ENCODE results near the gene VENTX. TPM values are rescaled to one million over a fixed set of nuclear protein-coding genes. Genes with fewer than 3 reads are reported as not detected.

The VENTX gene
- total RNA-seq, 1 experiment from 2014 or later, result not detected

DNA sequence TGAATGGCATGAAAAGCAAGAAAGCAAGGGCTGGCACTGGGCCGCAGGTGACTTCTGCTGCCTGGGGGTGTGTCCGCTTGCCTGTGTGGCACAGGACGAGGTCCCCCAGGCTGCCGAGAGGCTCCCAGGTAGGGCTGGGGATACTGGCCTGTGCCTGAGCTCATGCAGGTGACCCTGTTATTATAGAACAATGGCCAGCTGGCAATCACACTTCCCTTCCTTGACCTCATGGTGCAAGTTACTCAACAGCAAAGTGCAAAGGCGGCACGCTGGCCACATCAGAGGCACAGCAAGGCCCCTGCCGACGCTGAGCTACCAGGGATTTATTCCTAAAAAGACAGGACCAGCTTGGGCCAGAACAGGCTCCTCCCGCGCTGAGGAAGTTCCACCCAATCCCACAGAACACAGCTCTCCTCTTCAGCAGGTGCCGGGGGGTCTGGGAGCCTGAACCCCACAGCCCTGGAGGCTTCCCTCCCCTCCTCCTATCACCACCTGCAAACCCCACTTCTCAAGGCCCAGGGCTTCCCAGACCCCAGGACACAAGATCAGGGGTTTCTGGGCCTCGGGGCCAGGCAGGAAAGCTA lies 40.4 kb downstream of the VENTX start:
- DNase-seq (ENCODE audit: low read depth, low spot score), result no peak
- Histone ChIP-seq H3K4me3 (replicated peaks in 1 of 2; ENCODE audit: low read depth in 1 of 2, low read length in 2 of 2) (no peak overlapping the region), H3K9me2 (ENCODE audit: insufficient read depth) (no peaks in the 10 kb centered on the region), H3K9me3 (ENCODE audit: control insufficient read depth in 1 of 2, insufficient read depth in 1 of 2, low read depth in 1 of 2, low read length in 2 of 2) (no peaks in the 10 kb centered on the region), H2AFZ (ENCODE audit: low read depth, low read length, poor library complexity, severe bottlenecking) (no peak overlapping the region), H3K9ac (ENCODE audit: low read length) (no peak overlapping the region), H3K79me2 (ENCODE audit: insufficient read depth, low read length) (no peaks in the 10 kb centered on the region), H3K4me1 (ENCODE audit: control insufficient read depth in 1 of 2, insufficient read depth in 2 of 2, low read length in 2 of 2) (no peaks in the 10 kb centered on the region), H3K4me2 (ENCODE audit: low read length) (no peak overlapping the region), H3K36me3 (ENCODE audit: control insufficient read depth in 1 of 2, insufficient read depth in 2 of 2, low read length in 2 of 2) (no peaks in the 10 kb centered on the region), H3K27me3 (ENCODE audit: insufficient read depth, low read length) (no peaks in the 10 kb centered on the region), H3K27ac (ENCODE audit: low read depth, low read length) (no peak overlapping the region), H4K20me1 (ENCODE audit: insufficient read depth) (no peaks in the 10 kb centered on the region)
- no TSS peak for BruUV-seq (replicated peaks)
- RAD21 ChIA-PET (ENCODE audit: low non-redundant PET in 1 of 2, low total read pairs in 2 of 2, uncharacterized antibody in 2 of 2, unreplicated experiment in 2 of 2), result no interaction called here
- CTCF ChIA-PET, result no interaction called here
- TF ChIP-seq ZNF274 (IDR thresholded peaks at IDR 0.05; ENCODE audit: low read depth, low read length), result no peak
- TF ChIP-seq, protein P1, sequence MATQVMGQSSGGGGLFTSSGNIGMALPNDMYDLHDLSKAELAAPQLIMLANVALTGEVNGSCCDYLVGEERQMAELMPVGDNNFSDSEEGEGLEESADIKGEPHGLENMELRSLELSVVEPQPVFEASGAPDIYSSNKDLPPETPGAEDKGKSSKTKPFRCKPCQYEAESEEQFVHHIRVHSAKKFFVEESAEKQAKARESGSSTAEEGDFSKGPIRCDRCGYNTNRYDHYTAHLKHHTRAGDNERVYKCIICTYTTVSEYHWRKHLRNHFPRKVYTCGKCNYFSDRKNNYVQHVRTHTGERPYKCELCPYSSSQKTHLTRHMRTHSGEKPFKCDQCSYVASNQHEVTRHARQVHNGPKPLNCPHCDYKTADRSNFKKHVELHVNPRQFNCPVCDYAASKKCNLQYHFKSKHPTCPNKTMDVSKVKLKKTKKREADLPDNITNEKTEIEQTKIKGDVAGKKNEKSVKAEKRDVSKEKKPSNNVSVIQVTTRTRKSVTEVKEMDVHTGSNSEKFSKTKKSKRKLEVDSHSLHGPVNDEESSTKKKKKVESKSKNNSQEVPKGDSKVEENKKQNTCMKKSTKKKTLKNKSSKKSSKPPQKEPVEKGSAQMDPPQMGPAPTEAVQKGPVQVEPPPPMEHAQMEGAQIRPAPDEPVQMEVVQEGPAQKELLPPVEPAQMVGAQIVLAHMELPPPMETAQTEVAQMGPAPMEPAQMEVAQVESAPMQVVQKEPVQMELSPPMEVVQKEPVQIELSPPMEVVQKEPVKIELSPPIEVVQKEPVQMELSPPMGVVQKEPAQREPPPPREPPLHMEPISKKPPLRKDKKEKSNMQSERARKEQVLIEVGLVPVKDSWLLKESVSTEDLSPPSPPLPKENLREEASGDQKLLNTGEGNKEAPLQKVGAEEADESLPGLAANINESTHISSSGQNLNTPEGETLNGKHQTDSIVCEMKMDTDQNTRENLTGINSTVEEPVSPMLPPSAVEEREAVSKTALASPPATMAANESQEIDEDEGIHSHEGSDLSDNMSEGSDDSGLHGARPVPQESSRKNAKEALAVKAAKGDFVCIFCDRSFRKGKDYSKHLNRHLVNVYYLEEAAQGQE (IDR thresholded peaks at IDR 0.05; ENCODE audit: low read depth), result no peak
- no peak for TF ChIP-seq ELF1 (IDR thresholded peaks at IDR 0.05; ENCODE audit: borderline replicate concordance, low read depth)
- TF ChIP-seq EZH2 (IDR thresholded peaks at IDR 0.05), result no peak
- no peak for TF ChIP-seq FOSL1 (IDR thresholded peaks at IDR 0.05; ENCODE audit: low read depth)
- TF ChIP-seq, protein P2, sequence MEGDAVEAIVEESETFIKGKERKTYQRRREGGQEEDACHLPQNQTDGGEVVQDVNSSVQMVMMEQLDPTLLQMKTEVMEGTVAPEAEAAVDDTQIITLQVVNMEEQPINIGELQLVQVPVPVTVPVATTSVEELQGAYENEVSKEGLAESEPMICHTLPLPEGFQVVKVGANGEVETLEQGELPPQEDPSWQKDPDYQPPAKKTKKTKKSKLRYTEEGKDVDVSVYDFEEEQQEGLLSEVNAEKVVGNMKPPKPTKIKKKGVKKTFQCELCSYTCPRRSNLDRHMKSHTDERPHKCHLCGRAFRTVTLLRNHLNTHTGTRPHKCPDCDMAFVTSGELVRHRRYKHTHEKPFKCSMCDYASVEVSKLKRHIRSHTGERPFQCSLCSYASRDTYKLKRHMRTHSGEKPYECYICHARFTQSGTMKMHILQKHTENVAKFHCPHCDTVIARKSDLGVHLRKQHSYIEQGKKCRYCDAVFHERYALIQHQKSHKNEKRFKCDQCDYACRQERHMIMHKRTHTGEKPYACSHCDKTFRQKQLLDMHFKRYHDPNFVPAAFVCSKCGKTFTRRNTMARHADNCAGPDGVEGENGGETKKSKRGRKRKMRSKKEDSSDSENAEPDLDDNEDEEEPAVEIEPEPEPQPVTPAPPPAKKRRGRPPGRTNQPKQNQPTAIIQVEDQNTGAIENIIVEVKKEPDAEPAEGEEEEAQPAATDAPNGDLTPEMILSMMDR (IDR thresholded peaks at IDR 0.05 in 2 of 3, conservative IDR thresholded peaks at IDR 0.05 in 1 of 3; ENCODE audit: borderline replicate concordance in 1 of 3, insufficient read depth in 1 of 3, low read depth in 2 of 3, low read length in 2 of 3), result no peak
- TF ChIP-seq RAD21 (IDR thresholded peaks at IDR 0.05; ENCODE audit: low read depth), result no peak
- no peak for TF ChIP-seq YY1 (IDR thresholded peaks at IDR 0.05; ENCODE audit: extremely low read depth, insufficient replicate concordance, low read depth, low read length)
- no peak for TF ChIP-seq POLR2AphosphoS5 (IDR thresholded peaks at IDR 0.05; ENCODE audit: low read depth, low read length)
- no peak for TF ChIP-seq CBX3 (IDR thresholded peaks at IDR 0.05; ENCODE audit: low read depth)
- no peak for TF ChIP-seq SP1 (IDR thresholded peaks at IDR 0.05; ENCODE audit: low read depth)
- no peak for TF ChIP-seq POLR2A (IDR thresholded peaks at IDR 0.05; ENCODE audit: borderline replicate concordance, extremely low read depth, insufficient read depth, insufficient read length)
- no peak for TF ChIP-seq EGR1 (IDR thresholded peaks at IDR 0.05; ENCODE audit: low read depth)
- TF ChIP-seq ZFX (IDR thresholded peaks at IDR 0.05), result no peak
- no peak for TF ChIP-seq SRF (IDR thresholded peaks at IDR 0.05; ENCODE audit: low read depth)
- TF ChIP-seq, protein P3, sequence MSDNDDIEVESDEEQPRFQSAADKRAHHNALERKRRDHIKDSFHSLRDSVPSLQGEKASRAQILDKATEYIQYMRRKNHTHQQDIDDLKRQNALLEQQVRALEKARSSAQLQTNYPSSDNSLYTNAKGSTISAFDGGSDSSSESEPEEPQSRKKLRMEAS (IDR thresholded peaks at IDR 0.05), result no peak
- no peak for TF ChIP-seq TCF7L2 (IDR thresholded peaks at IDR 0.05; ENCODE audit: borderline replicate concordance, extremely low read depth, insufficient read depth, insufficient read length)
- no peak for ATAC-seq
- POLR2A ChIA-PET, result no interaction called here
- intact Hi-C loops (cut with micrococcal nuclease), result no loop called here

Measured in HCT116 (cell line).